Measurements from ENCODE around the gene RBBP8NL.

DNA sequence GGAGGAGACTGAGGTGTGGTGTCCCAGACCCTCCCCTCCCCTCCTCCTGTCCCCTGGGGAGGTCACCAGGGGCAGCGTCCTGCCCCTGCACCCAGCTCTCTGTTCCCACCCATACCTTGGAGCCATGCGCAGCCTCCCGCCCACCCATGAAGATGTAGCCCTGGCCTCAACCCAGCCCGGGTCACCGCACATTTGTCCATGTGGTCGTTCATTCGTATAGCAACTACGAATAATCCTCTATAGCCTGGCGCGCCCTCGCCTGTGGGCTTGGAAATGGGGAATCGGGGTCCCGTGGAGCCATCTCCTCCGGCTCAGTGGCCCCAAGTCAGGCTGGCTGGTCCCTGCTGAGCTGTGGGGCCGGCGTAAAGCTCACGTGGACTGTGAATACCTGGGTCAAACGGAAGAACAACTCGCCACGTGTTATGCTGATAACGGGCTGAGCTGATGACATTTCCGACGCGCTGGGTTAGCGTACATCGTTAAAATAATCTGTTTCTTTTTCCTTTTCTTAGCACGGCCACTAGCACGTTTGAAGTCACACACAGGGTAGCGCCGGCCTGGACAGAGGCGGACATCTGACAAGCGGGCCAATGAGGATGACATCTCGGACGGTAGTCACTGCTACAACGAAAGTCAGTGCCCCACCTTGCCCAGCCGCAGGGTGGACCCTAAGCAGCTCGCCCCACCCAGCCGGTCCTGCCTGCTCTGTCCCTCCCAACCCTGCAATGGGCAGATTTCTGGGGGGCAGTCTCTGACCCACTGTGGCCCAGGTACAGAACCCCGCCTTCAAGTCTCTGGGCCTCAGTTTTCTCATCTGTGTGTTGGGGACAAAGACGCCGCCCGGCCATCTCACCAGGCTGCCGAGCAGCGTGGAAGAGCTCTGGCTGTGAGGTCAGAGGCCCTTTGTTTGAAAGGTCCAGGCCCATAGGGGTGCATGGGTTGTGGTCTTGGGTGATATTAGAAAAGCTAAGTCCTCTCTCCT, 19.8 kb upstream of the RBBP8NL start:
- TF ChIP-seq, protein P1, sequence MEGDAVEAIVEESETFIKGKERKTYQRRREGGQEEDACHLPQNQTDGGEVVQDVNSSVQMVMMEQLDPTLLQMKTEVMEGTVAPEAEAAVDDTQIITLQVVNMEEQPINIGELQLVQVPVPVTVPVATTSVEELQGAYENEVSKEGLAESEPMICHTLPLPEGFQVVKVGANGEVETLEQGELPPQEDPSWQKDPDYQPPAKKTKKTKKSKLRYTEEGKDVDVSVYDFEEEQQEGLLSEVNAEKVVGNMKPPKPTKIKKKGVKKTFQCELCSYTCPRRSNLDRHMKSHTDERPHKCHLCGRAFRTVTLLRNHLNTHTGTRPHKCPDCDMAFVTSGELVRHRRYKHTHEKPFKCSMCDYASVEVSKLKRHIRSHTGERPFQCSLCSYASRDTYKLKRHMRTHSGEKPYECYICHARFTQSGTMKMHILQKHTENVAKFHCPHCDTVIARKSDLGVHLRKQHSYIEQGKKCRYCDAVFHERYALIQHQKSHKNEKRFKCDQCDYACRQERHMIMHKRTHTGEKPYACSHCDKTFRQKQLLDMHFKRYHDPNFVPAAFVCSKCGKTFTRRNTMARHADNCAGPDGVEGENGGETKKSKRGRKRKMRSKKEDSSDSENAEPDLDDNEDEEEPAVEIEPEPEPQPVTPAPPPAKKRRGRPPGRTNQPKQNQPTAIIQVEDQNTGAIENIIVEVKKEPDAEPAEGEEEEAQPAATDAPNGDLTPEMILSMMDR (conservative IDR thresholded peaks at IDR 0.05; ENCODE audit: low read depth, low read length) = no peak
- no peak for TF ChIP-seq EZH2 (IDR thresholded peaks at IDR 0.05; ENCODE audit: borderline replicate concordance, low read depth, low read length, poor library complexity, severe bottlenecking)
